Effector memory CD4-positive, alpha-beta T cell (primary cell): ENCODE measurements around the gene NIT1.

Experiments
- DNase-seq, 3 donors: peaks; one replicate each; pipeline ENCODE4 v3.0.0-alpha.2; 2020
- H3K27ac ChIP-seq: 2 replicates; pipeline ENCODE4 v1.7.0; 2013; ENCODE audit warnings: mild to moderate bottlenecking, low read length, moderate library complexity; ENCODE audit not compliant: insufficient read depth, poor library complexity, severe bottlenecking
- H3K27me3 ChIP-seq: replicated peaks from 2 replicates; pipeline ENCODE4 v1.7.0; 2013; ENCODE audit warnings: mild to moderate bottlenecking, low read length; ENCODE audit not compliant: insufficient read depth, control insufficient read depth, poor library complexity, severe bottlenecking
- H3K36me3 ChIP-seq: 2 replicates; pipeline ENCODE4 v1.7.0; 2013; ENCODE audit warnings: mild to moderate bottlenecking, low read length, moderate library complexity; ENCODE audit not compliant: control insufficient read depth, insufficient read depth
- H3K4me1 ChIP-seq: 2 replicates; pipeline ENCODE4 v1.7.0; 2013; ENCODE audit warnings: low read length, mild to moderate bottlenecking; ENCODE audit not compliant: control insufficient read depth, insufficient read depth, poor library complexity, severe bottlenecking
- H3K4me3 ChIP-seq: 2 replicates; pipeline ENCODE4 v1.7.0; 2013; ENCODE audit warnings: low read length, low read depth, mild to moderate bottlenecking; ENCODE audit not compliant: insufficient read depth, poor library complexity, severe bottlenecking
- H3K9me3 ChIP-seq: 2 replicates; pipeline ENCODE4 v1.7.0; 2013; ENCODE audit warnings: mild to moderate bottlenecking, low read length, moderate library complexity; ENCODE audit not compliant: control insufficient read depth
- total RNA-seq, 3 donors: gene quantifications; one replicate each; lab custom pipeline; 2026; lab: John Stamatoyannopoulos, UW

The NIT1 gene, protein sequence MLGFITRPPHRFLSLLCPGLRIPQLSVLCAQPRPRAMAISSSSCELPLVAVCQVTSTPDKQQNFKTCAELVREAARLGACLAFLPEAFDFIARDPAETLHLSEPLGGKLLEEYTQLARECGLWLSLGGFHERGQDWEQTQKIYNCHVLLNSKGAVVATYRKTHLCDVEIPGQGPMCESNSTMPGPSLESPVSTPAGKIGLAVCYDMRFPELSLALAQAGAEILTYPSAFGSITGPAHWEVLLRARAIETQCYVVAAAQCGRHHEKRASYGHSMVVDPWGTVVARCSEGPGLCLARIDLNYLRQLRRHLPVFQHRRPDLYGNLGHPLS
- 15.6 to 19.8 (median 18.4) reads per million in 3 donors for total RNA-seq

DNA sequence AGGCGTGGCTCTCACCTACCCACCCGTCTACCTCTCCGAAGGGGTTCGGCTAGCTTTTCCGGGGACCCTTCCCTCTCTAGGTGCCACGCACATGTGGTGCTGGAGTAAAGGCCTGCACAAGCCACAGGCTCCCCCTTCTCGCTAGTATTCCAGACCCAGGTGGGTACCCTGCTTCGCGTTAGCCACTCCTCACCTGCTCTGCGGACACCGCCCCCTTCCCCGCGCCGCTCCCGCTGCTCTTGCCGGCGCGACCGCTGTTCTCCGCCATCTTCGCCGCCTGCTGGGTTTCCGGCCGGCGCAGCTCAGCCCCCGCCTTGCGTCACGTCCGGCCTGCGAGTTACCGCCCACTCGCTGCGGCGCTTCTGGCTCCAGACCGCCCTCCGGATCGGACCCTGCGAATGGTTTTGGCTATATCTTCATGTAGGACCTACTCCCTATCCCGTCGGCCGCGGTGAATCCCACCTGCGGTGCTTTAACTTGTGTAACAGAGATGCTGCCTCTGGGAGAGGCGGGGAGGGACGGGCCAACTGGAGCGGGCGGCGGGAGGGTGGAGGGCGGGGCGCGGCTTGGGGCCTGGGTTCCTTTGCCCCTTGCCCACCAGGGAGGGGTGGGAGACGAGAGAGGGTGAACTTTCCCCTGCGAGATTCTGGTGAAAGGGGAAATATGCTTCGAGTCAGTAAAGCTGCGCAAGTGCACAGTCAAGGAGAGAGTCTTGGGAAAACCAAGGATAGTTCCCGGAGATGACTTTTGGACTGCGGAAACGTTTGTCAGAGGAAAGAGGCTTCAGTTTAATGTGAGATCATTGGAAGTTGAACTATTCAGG lies at the start of gene NIT1, which contains the start of gene PFDN2:
Gene NIT1, plus strand, starts transcription at position 347 of the 823 bp plus-strand sequence. Its CDS starts 72 bp downstream, at position 419.
Gene PFDN2, minus strand, starts transcription at position 279 of the 823 bp plus-strand sequence. Its CDS starts 11 bp downstream, at position 268.
- Histone ChIP-seq H3K27ac (peak within 1 kb of the TSS; percentile 91), H3K27me3 (no peaks in the 10 kb centered on the region), H3K36me3 (peaks cover 28% of the 10 kb centered on the region), H3K4me3 (peak within 1 kb of the TSS; percentile 78), H3K9me3 (no peaks in the 10 kb centered on the region), H3K4me1 (peaks cover 29% of the 10 kb centered on the region)
- peak; percentile 64 to 80 (median 73) for DNase-seq

DNA sequence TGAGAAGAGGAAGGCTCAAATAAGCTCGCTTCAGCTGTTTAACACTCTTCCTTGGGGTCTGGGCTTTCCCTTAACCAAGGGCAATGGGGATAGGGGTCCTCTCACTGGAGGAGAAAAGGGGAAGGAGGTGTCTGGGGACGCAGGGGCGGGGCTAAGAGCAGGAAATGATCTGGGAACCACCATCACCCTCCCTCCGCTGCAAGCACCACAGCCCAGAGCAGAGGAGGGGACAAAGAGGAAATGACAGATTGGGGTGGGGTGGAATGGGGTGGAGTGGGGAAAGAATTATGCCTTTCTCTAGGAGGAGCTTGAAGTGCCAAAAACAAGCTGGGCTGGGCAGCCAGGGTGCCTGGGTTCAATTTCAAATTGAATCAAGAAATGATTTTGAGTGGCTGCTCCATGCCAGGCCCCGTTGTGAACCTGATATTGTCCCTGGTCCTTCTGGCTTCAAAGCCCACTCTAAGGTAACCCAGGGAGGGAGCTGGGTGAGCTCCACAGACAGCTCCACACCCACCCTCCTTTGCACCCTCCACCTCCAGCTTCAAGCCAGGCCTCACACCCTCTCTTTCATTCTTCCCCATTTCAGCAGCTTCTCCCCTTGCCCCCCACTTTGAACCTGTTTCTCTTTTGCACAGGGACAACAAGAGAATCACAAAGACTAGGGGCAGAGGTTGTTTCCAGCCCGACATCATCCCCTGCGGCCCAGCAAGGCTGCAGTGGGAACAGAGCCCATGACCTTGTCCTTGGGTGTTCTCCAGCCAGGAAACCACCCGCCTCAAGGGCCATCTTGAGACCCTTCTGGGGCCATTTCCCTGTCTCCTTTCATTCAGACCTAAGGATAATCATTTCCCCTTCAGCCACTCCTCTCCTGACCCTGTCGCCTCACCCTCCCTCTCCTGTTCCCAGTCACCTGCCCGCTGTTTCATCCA lies 49.3 kb upstream of the NIT1 start:
- peaks cover 4% of the 10 kb centered on the region for H3K36me3 ChIP-seq
- H3K4me1 ChIP-seq = peaks cover 58% of the 10 kb centered on the region
- H3K9me3 ChIP-seq = no peaks in the 10 kb centered on the region
- peak overlapping the region; percentile 89 for H3K4me3 ChIP-seq
- DNase-seq = peak; percentile 77 to 80 (median 79)
- H3K27me3 ChIP-seq = no peaks in the 10 kb centered on the region
- peak overlapping the region; percentile 94 for H3K27ac ChIP-seq

DNA sequence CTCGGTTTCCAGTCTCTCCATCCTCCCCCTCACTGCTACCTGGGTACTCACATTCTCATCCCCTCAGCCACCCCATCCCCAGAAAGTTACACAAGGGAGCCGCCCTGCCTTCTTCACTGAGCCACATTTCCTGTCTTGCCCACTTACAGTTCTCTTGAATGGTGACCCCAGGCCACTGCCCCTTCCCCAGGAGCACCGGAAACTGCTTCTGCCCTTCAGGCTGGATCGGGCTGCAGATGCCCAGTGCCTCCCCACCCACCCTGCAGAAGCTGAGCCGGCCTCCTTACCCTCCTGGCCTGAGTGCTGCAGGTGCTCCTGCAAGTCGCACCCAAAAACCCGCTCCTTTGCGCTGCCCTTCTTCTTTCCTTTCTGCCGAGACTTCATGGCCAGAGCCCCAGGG lies 48.7 kb upstream of the NIT1 start:
- no peaks in the 10 kb centered on the region for H3K27me3 ChIP-seq
- H3K9me3 ChIP-seq = no peaks in the 10 kb centered on the region
- peaks cover 4% of the 10 kb centered on the region for H3K36me3 ChIP-seq
- H3K4me3 ChIP-seq = peak overlapping the region; percentile 89
- no peak for DNase-seq
- H3K4me1 ChIP-seq = peaks cover 53% of the 10 kb centered on the region
- H3K27ac ChIP-seq = peak overlapping the region; percentile 94

DNA sequence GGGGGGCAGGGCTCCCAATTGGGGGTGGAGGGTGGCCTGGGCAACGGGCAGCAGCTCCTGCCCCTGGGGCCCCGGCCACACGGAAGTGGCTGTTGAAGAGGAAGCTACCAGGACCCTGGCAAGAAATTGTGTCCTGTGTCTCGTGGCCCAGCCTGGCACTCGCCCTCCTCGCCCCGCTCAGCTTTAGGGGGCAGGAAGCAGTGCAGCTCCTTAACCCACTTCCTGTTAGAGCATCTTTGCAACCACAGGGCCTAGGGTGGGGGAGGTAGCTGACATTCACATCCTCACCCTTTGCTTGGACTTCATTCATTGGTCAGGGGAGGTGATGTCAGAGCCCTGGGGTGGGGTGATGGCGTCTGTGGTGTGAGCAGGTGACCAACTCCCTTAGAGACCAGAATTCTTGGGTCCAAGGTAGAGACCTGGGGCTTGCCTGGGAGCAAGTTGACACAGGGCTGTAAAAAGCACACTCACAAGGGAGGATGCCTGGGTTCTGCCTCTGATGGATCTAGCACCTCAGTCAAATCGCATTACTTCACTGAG lies 48.1 kb upstream of the NIT1 start, which contains the start of gene ARHGAP30:
Gene ARHGAP30, minus strand, starts transcription at position 161 of the 540 bp plus-strand sequence. CDS start 267 bp downstream, outside the sequence.
- Histone ChIP-seq H3K27me3 (no peaks in the 10 kb centered on the region), H3K4me1 (peaks cover 48% of the 10 kb centered on the region), H3K36me3 (peaks cover 4% of the 10 kb centered on the region), H3K27ac (peak within 1 kb of the TSS; percentile 94), H3K9me3 (no peaks in the 10 kb centered on the region), H3K4me3 (peak within 1 kb of the TSS; percentile 89)
- DNase-seq = peak; percentile 73 to 77 (median 76)

DNA sequence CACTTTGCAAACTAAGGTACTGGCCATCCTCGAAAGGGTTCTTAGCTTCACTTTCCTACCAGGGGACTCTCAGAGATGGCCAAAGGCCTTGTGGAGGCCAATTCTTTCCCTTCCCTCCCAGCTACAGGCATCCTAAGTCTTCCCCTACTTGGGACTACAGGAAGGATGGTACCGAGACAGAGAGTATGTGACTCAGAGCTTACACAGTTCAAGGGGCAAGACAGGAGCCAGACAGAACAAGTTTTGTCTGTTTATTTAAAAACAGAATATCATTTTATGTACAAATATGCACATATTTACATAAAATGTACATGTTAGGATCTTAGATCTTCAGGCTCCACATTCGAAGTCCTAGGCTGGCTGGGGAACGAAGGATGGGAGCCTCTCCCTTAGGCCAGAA lies 47.1 kb upstream of the NIT1 start:
- Histone ChIP-seq H3K36me3 (peaks cover 4% of the 10 kb centered on the region), H3K4me1 (peaks cover 42% of the 10 kb centered on the region), H3K27me3 (no peaks in the 10 kb centered on the region), H3K9me3 (no peaks in the 10 kb centered on the region), H3K27ac (no peak overlapping the region), H3K4me3 (no peak overlapping the region)
- no peak for DNase-seq

DNA sequence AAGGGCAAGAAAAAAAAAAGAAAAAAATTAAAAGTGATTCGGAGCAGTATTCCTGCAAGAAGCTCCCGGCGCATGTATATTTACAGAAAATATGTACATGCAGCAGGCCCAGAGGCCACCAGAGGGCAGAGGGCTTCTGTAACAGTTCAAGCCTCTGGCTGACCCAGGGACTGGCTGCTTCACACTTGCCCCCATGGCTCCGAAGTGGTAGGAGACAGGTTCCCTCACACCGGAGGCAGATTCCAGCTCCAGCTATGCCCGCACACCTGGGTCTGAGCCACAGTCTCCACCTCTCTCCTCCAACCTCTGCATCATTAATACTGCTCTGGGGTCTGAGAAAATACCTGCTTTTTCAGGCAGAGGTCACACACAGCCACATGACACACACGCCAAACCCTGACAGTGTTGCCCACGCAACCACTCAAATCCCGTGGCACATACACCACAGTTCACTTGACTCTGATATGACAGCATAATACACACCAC lies 46.0 kb upstream of the NIT1 start:
- DNase-seq = peak in 2 of 3 donors; percentile 9 to 22
- H3K4me1 ChIP-seq = peaks cover 31% of the 10 kb centered on the region
- H3K27ac ChIP-seq = no peak overlapping the region
- H3K36me3 ChIP-seq = no peaks in the 10 kb centered on the region
- H3K4me3 ChIP-seq = no peak overlapping the region
- no peaks in the 10 kb centered on the region for H3K27me3 ChIP-seq
- H3K9me3 ChIP-seq = no peaks in the 10 kb centered on the region

DNA sequence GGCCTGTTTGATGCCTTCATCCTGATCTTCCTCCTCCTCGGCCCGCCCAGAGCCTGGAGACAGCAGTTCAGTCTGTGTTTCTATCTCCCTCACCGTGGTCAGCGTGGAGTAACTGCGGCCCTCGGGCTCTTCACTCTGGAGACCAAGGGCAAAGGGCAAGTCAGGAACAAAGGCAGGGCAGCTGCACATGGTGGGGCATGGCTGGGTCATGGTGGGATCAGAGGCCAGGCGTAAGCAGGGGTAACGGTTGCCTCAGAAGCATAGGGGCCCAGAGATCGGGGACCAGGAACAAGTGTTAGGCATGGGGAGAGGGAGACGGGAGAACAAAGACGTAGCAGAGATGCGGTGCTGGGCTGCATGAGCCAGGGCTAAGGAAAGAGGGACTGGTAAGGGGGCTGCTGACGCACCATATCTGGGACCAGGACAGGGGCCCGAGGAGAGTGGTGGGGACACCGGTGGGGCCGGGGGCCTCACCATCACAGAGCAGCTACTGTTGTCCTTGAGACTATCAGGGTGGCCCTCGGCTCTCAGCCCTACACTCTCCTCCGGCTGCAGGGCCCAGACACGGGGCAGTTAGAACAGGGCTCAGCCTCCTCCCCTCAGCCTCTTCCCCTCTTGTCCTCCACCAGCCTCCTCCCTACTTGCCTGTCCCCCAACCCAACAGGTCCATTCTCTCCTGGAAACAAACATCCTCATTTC lies 45.0 kb upstream of the NIT1 start:
- DNase-seq = no peak
- Histone ChIP-seq H3K27ac (no peak overlapping the region), H3K36me3 (no peaks in the 10 kb centered on the region), H3K27me3 (no peaks in the 10 kb centered on the region), H3K4me3 (no peak overlapping the region), H3K9me3 (no peaks in the 10 kb centered on the region), H3K4me1 (peaks cover 22% of the 10 kb centered on the region)

DNA sequence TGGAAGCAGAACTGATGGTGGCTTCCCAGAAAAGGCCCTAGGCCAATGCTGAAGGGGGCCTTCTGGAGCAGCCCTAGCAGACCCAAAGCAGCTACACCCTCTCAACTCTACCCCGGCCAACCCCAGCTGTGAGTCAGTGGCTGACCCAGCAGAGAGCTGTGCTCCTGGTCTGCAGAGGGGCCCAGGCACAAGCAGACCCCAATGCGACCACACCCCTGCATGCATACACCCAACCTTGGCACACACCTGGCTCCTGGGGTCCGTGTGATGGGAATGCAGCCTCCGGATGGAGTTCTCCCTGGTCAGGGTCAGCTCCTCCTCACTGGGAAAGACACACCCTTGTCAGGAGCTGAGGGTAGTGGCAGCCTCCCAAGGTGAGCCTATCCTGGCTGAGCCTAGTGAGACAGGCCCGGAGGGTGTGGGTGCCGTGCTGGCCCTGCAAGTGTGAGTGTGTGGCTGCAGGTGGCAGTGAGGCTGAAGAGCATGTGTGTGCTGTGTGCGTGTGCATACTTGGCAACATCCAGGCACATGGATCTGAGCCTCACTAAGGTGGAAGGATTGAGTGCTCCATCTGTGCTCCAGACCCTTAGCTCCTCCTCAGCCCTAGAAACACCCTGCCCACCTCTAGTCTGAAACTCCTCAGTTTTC lies 44.3 kb upstream of the NIT1 start:
- no peak overlapping the region for H3K4me3 ChIP-seq
- peaks cover 18% of the 10 kb centered on the region for H3K4me1 ChIP-seq
- H3K9me3 ChIP-seq = no peaks in the 10 kb centered on the region
- no peaks in the 10 kb centered on the region for H3K27me3 ChIP-seq
- DNase-seq = no peak
- H3K36me3 ChIP-seq = no peaks in the 10 kb centered on the region
- H3K27ac ChIP-seq = no peak overlapping the region
